GM04504 (cell line): ENCODE data around the gene OIP5.
"Not testable (repeated sequence)": the region's sequence is repeated elsewhere in the genome, so short reads cannot be mapped to it uniquely, and the experiment has no call there.

Experiments
- DNase-seq: peaks from one replicate; pipeline ENCODE4 v3.0.0-alpha.2; 2012; ENCODE audit warnings: low read depth

The OIP5 gene

GRCh38 chr15:41301587-41301986 is 30.8 kb downstream of the OIP5 start:
- no peak for DNase-seq

GRCh38 chr15:41301139-41301538 is 31.3 kb downstream of the OIP5 start:
- not testable (repeated sequence) for DNase-seq

DNA sequence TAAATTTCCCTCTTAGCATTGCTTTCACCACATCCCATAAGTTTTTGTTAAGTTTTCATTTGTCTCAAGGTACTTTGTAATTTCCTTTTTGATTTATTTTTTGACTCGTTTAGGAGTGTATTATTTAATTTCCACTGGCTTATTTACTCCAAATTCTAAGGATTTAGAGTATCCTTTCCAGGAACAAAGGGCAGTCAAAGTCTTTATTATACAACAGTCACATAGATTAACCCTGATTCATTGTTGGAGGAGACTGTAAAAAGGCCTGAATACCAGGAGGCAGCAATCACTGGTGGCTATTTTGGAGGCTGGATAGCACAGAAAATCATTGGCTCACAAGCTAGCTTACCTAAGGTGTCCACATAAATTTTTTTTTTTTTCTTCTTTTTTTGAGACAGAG is 39.9 kb downstream of the OIP5 start:
- no peak for DNase-seq

DNA sequence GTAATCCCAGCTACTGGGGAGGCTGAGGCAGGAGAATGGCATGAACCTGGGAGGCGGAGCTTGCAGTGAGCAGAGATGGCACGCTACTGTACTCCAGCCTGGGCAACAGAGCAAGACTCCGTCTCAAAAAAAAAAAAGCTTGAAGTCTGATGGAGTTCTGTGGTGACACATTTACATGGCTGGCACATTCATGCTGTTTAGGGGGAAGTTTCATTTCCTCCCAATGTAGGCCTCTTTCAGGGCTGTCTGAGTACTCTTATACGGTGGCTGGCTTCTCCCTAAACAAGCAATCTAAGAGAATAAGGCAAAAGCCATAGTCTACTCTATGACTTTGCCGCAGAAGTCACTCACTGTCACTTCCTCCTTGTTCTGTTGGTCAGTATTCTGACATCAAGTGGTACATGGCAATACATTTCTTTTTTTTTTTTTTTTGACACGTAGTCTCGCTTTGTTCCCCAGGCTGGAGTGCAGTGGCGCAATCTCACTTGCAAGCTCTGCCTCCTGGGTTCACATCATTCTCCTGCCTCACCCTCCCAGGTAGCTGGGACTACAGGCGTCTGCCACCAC is 41.2 kb downstream of the OIP5 start:
- no peak for DNase-seq

DNA sequence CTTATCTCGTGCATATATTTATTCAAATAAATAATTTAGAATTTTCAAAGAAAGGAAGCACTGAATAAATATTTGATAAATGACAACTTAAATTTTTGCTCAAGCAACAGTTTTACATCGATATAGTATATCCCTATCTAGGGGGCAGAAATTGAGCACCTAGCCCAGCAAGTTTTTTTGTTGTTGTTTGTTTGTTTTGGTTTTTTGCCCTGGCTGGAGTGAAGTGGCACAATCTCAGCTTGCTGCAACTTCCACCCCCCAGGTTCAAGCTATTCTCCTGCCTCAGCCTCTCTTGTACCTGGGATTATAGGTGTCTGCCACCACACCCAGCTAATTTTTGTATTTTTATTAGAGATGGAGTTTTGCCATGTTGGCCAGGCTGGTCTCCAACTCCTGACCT is 42.4 kb downstream of the OIP5 start:
- no peak for DNase-seq

DNA sequence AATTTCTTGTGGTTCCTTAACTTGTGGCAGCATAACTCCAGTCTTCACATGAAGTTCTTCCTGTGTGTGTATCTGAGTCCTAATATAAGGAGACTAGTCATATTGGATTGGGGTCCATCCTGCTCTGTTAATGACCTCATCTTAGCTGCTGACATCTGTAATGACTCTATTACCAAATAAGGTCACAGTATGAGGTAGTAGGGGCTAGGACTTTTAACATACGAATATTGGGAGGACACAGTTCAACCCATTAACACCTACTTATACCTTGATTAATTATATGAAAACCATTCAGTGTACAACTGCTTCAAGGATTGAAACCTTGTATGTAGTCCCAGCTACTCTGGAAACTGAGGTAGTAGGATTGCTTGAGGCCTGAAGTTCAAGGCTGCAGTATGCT is 43.9 kb downstream of the OIP5 start:
- DNase-seq: no peak

DNA sequence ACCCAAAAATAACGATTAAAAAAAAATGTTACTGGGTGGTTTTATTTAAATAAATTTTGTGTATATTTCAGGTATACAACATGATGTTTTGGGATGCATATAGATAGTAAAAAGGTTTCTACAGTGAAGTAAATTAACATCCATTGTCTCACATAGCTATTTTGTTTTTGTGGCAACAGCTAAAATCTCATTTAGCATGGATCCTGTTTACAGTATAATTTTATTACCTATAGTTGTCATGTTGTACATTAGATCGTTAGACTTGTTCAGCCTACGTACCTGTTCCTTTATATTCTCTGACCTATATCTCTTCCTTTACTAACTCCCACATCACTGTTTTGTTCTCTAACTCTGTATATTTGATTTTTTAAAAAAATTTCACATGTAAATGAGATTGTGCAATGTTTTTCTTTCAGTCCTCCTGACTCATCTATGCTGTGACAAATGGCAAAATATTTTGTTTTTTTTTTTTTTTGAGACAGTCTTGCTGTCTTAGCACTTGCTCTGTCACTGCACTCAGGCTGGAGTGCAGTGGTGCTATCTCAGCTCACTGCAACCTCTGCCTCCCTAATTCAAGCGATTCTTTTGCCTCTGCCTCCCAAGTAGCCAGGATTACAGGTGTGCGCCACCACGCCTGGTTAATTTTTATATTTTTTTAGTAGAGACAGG is 45.6 kb downstream of the OIP5 start:
- DNase-seq: no peak

- no peak for DNase-seq
These were observed 47.1 kb downstream of the OIP5 start for GRCh38 chr15:41285285-41285684.

DNA sequence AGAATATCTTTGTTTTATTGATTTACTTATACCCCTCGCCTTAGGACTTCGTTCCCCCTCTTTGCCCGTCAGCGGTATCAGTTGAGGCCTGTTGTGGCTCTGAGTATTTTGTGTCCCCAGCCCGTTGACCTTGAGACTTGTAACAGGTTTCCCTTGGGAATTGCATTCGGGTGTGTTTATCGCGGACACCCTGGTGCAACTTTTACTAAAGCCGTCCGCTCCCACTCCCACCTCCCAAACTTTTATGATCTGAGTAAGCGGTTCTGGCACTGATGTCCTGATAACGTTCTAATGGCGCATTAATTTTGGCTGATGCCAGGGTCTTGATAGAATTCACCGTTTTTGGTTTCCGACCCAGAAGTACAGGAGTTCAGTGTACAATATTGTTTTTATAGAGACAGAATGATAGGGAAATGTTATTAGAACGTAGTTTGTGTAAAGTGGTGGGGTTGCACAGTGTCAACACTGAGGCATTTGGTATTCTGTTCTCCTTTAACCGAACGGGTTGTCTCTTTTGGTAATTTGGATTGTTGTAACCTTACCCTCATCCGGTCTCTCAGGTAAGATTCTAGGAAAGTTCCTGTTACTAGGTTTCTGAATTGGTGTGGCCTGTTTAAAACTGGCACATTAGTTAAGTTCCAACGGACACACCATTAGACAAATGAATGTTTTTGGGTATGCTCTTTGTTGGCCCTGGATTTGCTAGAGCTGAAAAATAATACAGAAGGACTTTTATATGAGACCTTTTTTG is 47.8 kb downstream of the OIP5 start:
- DNase-seq: no peak

DNA sequence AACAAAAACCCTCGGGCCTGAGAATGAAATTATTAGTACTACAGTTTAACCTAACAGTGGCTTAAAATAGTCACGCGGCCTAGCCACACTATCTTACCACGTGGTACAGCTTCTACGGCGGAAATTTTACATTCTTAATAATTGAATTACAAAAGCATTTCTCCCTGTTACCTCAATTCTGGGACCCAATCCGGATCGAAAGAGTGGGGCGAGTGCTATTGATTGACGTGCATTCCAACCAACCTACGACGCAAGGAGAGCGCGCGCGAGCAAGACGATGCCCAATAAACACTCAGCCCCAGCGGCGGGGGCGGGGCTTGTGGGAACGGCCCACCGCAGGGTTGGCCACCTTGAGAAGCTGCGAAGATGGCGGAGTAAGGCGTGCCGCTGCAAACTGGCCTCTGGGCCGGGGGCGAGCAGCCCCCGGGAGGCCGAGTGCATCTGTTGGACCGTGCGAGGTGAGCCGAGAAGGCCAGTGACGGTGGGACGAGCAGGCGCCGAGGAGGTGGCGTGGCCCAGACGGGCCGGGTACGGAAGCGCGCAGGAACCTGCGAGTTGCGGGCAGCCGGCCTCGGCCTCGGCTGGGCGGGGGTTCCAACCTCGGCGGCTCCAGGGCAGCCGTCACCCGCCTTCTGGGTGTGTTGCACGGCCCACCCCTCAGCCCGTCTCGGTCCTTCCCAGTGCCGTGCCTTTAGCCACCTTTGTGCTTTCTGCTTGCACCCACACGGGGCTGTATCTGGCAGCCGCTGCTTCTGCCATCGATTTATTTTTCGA is 48.6 kb downstream of the OIP5 start:
- DNase-seq: peak; percentile 98

DNA sequence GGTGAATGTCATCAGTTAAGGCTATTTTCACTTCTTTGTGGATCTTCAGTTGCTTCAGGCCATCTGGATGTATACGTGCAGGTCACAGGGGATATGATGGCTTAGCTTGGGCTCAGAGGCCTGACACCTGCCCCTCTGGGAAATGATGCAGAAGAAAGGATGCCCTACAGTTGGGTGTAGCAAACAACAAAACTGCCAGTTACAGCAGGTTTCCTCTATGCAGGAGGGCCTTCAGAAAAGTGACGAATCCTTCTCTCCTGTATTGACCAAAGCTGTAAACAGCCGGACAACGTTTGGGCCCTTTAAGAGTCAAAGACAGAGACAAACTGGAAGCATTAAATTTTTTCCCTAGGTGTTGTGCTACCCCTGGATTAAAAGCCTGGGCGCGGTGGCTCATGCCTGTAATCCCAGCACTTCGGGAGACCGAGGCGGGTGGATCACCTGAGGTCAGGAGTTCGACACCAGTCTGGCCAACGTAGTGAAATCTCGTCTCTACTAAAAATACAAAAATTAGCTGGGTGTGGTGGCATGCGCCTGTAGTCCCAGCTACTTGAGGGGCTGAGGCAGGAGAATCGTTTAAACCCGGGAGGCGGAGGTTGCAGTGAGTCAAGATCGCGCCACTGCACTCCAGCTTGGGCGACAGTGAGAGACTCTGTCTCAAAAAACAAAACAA is 49.3 kb downstream of the OIP5 start:
- DNase-seq: not testable (repeated sequence)

- DNase-seq: not testable (repeated sequence)
These were observed 50.0 kb downstream of the OIP5 start for GRCh38 chr15:41282436-41282835.

GRCh38 chr15:41281236-41281635 is 51.2 kb downstream of the OIP5 start:
- peak; percentile 60 for DNase-seq

DNA sequence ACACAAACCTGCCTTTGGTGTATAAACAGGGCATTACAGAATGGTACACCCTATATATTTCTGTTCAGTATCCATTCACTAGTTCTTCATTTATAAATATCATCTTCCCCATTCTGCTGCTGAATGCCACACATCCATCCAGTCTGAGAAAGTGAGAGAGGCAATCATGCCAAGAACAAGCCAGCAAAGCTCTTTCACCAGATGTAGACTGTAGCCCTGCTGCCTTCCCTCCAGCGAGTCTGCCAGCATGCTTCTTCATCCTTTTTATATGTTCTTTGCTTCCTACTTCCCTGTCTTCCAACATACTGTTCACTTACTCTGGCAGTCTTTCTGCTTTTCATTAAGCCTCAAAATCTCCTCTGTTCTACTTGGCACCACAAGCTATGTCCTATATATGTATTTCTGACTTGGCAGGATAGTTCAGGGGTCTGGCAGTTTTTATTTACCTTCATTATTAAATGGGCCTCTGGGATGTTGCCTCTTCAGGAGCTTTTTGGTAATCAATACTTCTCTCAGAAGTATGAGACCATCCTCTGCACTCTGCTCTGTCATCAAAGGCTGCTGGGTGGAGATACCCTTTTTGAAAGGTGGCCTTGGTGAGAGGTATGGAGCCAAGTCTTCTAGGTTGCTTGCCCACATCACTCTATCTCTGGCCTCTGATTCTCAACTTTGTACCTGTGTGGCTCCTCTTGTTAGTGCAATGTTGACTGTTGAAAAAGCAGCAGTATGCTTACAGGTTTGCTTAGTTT is 52.7 kb downstream of the OIP5 start:
- DNase-seq: no peak

- no peak for DNase-seq
These were observed 54.1 kb downstream of the OIP5 start for GRCh38 chr15:41278319-41278718.

- DNase-seq: no peak
These were observed 55.6 kb downstream of the OIP5 start for GRCh38 chr15:41276831-41277230.

GRCh38 chr15:41269887-41270286 is 62.5 kb downstream of the OIP5 start:
- no peak for DNase-seq

GRCh38 chr15:41263891-41264351 is 68.5 kb downstream of the OIP5 start:
- no peak for DNase-seq

DNA sequence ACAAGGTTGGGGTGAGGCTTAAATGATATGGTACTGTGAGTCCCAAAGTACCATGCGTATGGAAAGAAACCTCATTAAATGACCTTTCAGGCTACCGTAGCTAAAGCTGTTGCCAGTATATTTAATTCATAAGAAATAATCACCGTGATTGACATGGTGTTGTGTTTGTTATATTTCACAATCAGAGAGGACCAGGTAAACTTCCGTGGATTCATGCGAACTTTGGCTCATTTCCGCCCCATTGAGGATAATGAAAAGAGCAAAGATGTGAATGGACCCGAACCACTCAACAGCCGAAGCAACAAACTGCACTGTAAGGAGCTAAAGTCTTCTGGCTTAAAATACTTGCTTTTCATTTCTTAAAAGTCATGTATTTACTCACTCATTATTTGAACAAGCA is 69.8 kb downstream of the OIP5 start:
- no peak for DNase-seq

GRCh38 chr15:41260924-41261323 is 71.5 kb downstream of the OIP5 start:
- DNase-seq: not testable (repeated sequence)

DNA sequence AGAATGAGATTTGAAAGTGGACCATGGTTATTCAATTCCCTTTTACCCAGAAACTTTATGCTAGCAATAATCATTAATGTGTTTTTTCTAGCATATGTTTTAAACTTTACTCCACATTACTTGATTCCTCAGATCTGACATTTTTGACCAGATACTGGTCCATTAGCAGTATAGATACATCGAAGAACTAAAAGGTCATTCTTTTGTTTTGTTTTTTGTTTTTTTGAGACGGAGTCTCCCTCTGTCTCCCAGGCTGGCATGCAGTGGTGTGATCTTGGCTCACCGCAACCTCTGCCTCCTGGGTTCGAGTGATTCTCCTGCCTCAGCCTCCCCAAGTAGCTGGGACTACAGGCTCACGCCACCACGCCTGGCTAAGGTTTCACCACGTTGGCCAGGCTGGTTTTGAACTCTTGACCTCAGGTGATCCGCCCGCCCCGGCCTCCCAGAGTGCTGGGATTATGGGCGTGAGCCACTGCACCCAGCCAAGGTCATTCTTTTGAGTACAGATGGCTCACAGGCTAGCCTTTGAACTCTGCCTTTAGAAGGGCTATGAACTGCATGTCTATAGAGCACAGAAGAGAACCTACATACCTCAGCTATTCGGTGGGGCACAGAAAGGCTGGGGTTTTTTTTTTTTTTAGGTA is 72.7 kb downstream of the OIP5 start:
- DNase-seq: no peak
